Gastroesophageal sphincter (tissue), 4 donors: ENCODE measurements around the gene FAM151A. TPM values are rescaled to one million over a fixed set of nuclear protein-coding genes. Genes with fewer than 3 reads are reported as not detected.

Experiments
- ATAC-seq: fragments of 150-250 bp; one replicate; pipeline ENCODE4 v1.9.1; 2016; ENCODE audit warnings: mild to moderate bottlenecking, moderate library complexity
- H3K27ac ChIP-seq, 4 donors: fragments of 200-600 bp; sonication (generic) in 3 of 4; 1 replicate in 3 of 4; 2 replicates in 1 of 4; pipeline ENCODE4 v1.5.1; 2016 to 2019
- H3K27me3 ChIP-seq: fragments of 200-600 bp; sonication (generic); one replicate; pipeline ENCODE4 v1.5.1; 2019
- H3K36me3 ChIP-seq, 2 donors: fragments of 200-600 bp; sonication (generic); one replicate each; pipeline ENCODE4 v1.5.1; 2019; ENCODE audit warnings: control low read depth in 1 of 2
- H3K4me1 ChIP-seq, 3 donors: fragments of 200-600 bp; sonication (generic); 1 replicate in 2 of 3; 2 replicates in 1 of 3; pipeline ENCODE4 v1.5.1; 2016 to 2019; ENCODE audit warnings: control low read depth in 2 of 3
- H3K4me3 ChIP-seq, 2 donors: fragments of 200-600 bp; sonication (generic); one replicate each; pipeline ENCODE4 v1.5.1; 2019; ENCODE audit warnings: mild to moderate bottlenecking in 1 of 2, moderate library complexity in 1 of 2
- H3K9me3 ChIP-seq, 3 donors: fragments of 200-600 bp; sonication (generic); one replicate each; pipeline ENCODE4 v1.5.1; 2017 to 2019; ENCODE audit warnings: control low read depth in 2 of 3
- EP300 ChIP-seq: sonication (generic); formaldehyde crosslinking; IDR thresholded peaks from one replicate; pipeline ENCODE4 v1.6.1; 2017; ENCODE audit warnings: antibody characterized with exemption, mild to moderate bottlenecking
- POLR2A ChIP-seq, 2 donors: fragments of 450-650 bp; IDR thresholded peaks; one replicate each; pipeline ENCODE4 v1.6.1; 2017; ENCODE audit warnings: antibody characterized with exemption in 2 of 2, mild to moderate bottlenecking in 2 of 2, moderate library complexity in 1 of 2
- POLR2AphosphoS5 ChIP-seq: sonication (generic); formaldehyde crosslinking; IDR thresholded peaks from one replicate; pipeline ENCODE4 v1.6.1; 2017; ENCODE audit warnings: antibody characterized with exemption
- WGBS, 2 donors: methylation state at CpG; one replicate each; pipeline ENCODE4 v1.1.5; 2018; ENCODE audit warnings: low coverage in 1 of 2; 5-methylcytosine and 5-hydroxymethylcytosine counted together
- total RNA-seq, 4 donors: library from RNA; depleted of rRNA; stranded (reverse); fragments of >200 nt; gene quantifications; one replicate each; pipeline ENCODE4 v1.1.0, GENCODE V29; 2016
- TF ChIP-seq, protein P1 (sequence below), 4 experiments: fragments of 200-600 bp in 2 of 4; fragments of 450-650 bp in 2 of 4; sonication (generic) in 1 of 4; IDR thresholded peaks; one replicate each; pipeline ENCODE4 v1.5.1; 2017 to 2019; ENCODE audit warnings: antibody characterized with exemption in 4 of 4, mild to moderate bottlenecking in 2 of 4, moderate library complexity in 2 of 4

Gene FAM151A
- total RNA-seq, 4 donors from 2014 or later: not detected

DNA sequence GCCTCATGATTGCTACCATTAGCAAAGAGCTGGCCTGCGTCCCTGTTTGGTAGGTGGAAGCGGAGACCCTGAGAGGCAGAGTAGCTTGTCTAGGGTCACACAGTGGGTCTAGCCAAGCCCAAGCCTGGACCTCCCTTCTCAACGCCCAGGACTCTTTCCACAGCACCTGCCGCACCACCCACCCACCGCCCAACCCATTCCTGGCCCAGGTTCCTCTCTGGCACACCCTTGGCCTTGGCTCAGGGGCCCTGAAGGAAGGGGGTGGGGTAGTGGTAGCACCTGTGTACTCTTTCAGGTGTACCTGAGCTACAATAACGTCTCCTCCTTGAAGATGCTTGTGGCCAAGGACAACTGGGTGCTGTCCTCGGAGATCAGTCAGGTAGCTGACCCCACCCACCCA lies 19.3 kb downstream of the FAM151A start:
- Histone ChIP-seq H3K36me3 (peaks cover 0 to 99% of the 10 kb centered on the region in 2 donors), H3K4me3 (no peak overlapping the region), H3K27me3 (no peaks in the 10 kb centered on the region), H3K4me1 (no peaks in the 10 kb centered on the region), H3K9me3 (no peaks in the 10 kb centered on the region), H3K27ac (no peak overlapping the region)
- TF ChIP-seq, protein P1, sequence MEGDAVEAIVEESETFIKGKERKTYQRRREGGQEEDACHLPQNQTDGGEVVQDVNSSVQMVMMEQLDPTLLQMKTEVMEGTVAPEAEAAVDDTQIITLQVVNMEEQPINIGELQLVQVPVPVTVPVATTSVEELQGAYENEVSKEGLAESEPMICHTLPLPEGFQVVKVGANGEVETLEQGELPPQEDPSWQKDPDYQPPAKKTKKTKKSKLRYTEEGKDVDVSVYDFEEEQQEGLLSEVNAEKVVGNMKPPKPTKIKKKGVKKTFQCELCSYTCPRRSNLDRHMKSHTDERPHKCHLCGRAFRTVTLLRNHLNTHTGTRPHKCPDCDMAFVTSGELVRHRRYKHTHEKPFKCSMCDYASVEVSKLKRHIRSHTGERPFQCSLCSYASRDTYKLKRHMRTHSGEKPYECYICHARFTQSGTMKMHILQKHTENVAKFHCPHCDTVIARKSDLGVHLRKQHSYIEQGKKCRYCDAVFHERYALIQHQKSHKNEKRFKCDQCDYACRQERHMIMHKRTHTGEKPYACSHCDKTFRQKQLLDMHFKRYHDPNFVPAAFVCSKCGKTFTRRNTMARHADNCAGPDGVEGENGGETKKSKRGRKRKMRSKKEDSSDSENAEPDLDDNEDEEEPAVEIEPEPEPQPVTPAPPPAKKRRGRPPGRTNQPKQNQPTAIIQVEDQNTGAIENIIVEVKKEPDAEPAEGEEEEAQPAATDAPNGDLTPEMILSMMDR (IDR thresholded peaks at IDR 0.05): no peak
- no peak for TF ChIP-seq EP300
- TF ChIP-seq POLR2A (IDR thresholded peaks at IDR 0.05): no peak
- TF ChIP-seq POLR2AphosphoS5: no peak
- WGBS, 2 donors: 80% methylated on average over 1 of the region's 7 CpGs
- ATAC-seq: no peak

DNA sequence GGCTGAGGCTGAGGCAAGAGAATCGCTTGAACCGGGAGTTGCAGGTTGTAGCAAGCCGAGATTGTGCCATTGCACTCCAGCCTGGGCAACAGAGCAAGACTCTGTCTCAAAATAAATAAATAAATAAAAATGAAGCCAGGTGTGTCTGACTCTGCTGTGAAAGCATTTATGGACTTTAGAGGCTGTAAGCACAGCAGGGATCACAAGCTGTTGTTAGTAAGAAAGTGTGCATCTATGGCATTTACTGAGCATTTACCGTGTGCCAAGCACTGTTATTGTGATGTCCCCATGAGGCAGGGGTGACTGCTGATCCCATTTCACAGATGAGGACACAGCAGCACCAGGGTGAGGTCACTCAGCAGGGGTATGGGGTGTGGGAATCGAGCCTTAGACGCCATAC lies 20.1 kb downstream of the FAM151A start:
- TF ChIP-seq POLR2AphosphoS5 (no peak), EP300 (no peak), POLR2A (IDR thresholded peaks at IDR 0.05) (no peak)
- TF ChIP-seq, protein P1 (IDR thresholded peaks at IDR 0.05): no peak
- Histone ChIP-seq H3K4me1 (no peaks in the 10 kb centered on the region), H3K27me3 (no peaks in the 10 kb centered on the region), H3K4me3 (no peak overlapping the region), H3K27ac (no peak overlapping the region), H3K36me3 (peaks cover 0 to 95% of the 10 kb centered on the region in 2 donors), H3K9me3 (no peaks in the 10 kb centered on the region)
- WGBS, 2 donors: 90 to 92% methylated on average over 2 to 6 of the region's 6 CpGs
- no peak for ATAC-seq

DNA sequence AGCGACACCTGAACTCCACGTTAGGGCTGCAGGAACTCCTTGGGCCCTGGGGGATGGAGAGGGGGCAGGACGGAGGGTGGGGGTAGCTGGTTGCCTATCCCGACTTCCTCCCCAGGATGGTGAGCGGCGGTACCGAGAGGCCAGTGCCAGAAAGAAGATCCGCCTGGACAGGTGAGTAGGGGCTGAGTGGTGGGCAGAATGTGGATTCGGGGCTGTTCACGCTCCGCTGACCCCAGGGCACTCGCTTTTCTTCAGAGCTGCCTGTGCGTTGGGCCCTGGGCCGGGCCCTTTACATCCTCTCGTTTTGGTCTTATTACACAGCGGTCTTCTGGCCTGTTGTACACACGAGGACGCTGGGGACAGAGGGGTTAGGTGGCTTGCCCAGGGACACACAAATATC lies 20.8 kb downstream of the FAM151A start:
- H3K27ac ChIP-seq: no peak overlapping the region
- peaks cover 0 to 95% of the 10 kb centered on the region in 2 donors for H3K36me3 ChIP-seq

DNA sequence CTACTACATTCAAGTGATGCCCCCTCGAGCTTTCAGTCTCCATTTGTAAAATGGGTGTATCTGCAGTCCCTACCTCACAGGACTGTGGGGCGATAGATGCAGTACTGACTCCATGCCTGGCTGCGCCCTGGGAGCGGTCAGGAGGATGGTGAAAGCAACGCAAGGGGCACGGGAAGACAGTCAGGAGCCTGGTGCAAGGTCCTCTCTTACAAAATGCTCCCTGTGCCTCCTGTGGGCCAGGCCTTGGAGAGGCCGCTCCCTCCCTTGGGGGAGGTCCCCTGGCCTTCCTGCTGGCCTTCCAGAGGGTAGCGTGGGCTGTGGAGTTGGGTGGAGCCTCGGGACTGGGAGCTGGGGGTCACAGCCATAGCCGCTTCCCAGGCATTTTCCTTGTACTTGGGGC lies 21.6 kb downstream of the FAM151A start:
- Histone ChIP-seq H3K9me3 (no peaks in the 10 kb centered on the region), H3K36me3 (peaks cover 0 to 95% of the 10 kb centered on the region in 2 donors), H3K4me1 (no peaks in the 10 kb centered on the region), H3K27ac (no peak overlapping the region), H3K4me3 (no peak overlapping the region), H3K27me3 (no peaks in the 10 kb centered on the region)
- TF ChIP-seq POLR2AphosphoS5 (no peak), POLR2A (IDR thresholded peaks at IDR 0.05) (no peak), EP300 (no peak)
- TF ChIP-seq, protein P1 (IDR thresholded peaks at IDR 0.05): no peak
- no peak for ATAC-seq
- WGBS, 2 donors: 81% methylated on average over 3 of the region's 10 CpGs; no CpG with 5 or more reads in 1 of the 2 donors

More for the DNA sequence above, 20.8 kb downstream of the FAM151A start:
- no peaks in the 10 kb centered on the region for H3K4me1 ChIP-seq
- H3K4me3 ChIP-seq: no peak overlapping the region
- TF ChIP-seq POLR2A (IDR thresholded peaks at IDR 0.05) (no peak), EP300 (no peak), POLR2AphosphoS5 (no peak)
- TF ChIP-seq, protein P1 (IDR thresholded peaks at IDR 0.05): no peak
- H3K9me3 ChIP-seq: no peaks in the 10 kb centered on the region
- no peaks in the 10 kb centered on the region for H3K27me3 ChIP-seq
- WGBS, 2 donors: 83 to 88% methylated on average over 3 to 10 of the region's 18 CpGs
- no peak for ATAC-seq

DNA sequence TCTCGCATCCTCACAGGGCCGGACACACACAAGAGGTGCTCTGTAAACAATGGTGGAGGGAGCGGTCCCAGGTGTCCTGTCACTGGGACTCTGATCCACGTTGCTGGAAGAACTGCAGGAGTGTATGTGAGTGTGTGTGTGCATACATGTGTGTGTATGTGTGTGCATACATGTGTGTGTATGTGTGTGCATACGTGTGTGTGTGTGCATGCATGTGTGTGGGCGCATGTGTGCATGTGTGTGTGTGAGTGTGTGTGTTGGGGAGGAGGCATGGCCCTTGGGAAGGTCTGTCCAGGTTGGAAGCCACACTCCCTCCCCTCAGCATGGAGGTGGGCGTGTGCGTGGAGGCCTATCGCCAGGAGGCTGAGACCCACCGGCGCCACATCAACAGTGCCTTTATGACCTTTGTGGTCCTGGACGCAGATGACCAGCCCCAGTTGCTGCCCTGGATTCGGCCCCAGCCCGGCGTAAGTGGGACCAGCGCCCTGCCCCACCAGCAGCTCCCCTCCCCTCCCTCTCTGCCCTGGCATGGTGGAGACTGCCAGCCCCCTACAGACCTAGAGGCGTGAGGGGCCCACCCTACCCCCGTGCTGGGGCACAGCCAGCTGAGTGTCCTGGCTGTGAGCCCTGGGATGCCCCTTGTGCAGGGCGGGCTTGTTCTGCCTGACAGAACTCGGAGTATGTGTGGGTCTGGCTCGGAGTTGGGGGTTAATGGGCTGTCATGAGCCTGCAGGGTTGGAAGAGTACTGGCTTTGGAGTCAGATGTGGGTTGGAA lies 22.2 kb downstream of the FAM151A start:
- no peak overlapping the region for H3K4me3 ChIP-seq
- TF ChIP-seq POLR2A (IDR thresholded peaks at IDR 0.05) (no peak), POLR2AphosphoS5 (no peak), EP300 (no peak)
- TF ChIP-seq, protein P1 (IDR thresholded peaks at IDR 0.05): no peak
- H3K4me1 ChIP-seq: no peaks in the 10 kb centered on the region
- no peaks in the 10 kb centered on the region for H3K27me3 ChIP-seq
- H3K27ac ChIP-seq: no peak overlapping the region
- no peak for ATAC-seq
- WGBS, 2 donors: 68 to 80% methylated on average over 3 to 5 of the region's 21 CpGs
- no peaks in the 10 kb centered on the region for H3K9me3 ChIP-seq
- peaks cover 0 to 95% of the 10 kb centered on the region in 2 donors for H3K36me3 ChIP-seq
